ENCODE data around the gene SFXN3. TPM values are rescaled to one million over a fixed set of nuclear protein-coding genes. Genes with fewer than 3 reads are reported as not detected.

The SFXN3 gene
- total and polyA plus RNA-seq, 2 of the 13 experiments (the other 11 are each of a cell fraction or from before 2014, with no cell fraction given): 16.8 to 71.5 TPM

GRCh38 chr10:101018600-101019439 is 12.2 kb upstream of the SFXN3 start (continued):
- TF ChIP-seq ZNF597 (CRISPR knock-in tag; IDR thresholded peaks at IDR 0.05) (no peak), ZNF12 (CRISPR knock-in tag; IDR thresholded peaks at IDR 0.05) (peak; percentile 79), ZNF251 (CRISPR knock-in tag; IDR thresholded peaks at IDR 0.05) (no peak), SNAI1 (CRISPR knock-in tag; IDR thresholded peaks at IDR 0.05; ENCODE audit: borderline replicate concordance) (no peak), CBX5 (CRISPR knock-in tag; IDR thresholded peaks at IDR 0.05; ENCODE audit: borderline replicate concordance) (peak; percentile 53; the same call in 1 of the 2 replicates), RERE (CRISPR knock-in tag; IDR thresholded peaks at IDR 0.05; ENCODE audit: low read depth) (no peak), FOXP4 (CRISPR knock-in tag; IDR thresholded peaks at IDR 0.05) (no peak), ZNF570 (CRISPR knock-in tag; IDR thresholded peaks at IDR 0.05; ENCODE audit: borderline replicate concordance) (no peak), TARDBP (CRISPR knock-in tag; IDR thresholded peaks at IDR 0.05) (peak; percentile 76), ZNF577 (CRISPR knock-in tag; IDR thresholded peaks at IDR 0.05; ENCODE audit: borderline replicate concordance, low read depth) (no peak), CENPX (CRISPR knock-in tag; IDR thresholded peaks at IDR 0.05) (no peak), ZNF30 (CRISPR knock-in tag; IDR thresholded peaks at IDR 0.05) (no peak), AHR (CRISPR knock-in tag; IDR thresholded peaks at IDR 0.05) (peak; percentile 78; the same call in 1 of the 2 replicates), ZFX (CRISPR knock-in tag; IDR thresholded peaks at IDR 0.05; ENCODE audit: low read depth) (peak; percentile 76), MTF1 (CRISPR knock-in tag; IDR thresholded peaks at IDR 0.05) (no peak), POLR2A (IDR thresholded peaks at IDR 0.05; ENCODE audit: insufficient read depth in 1 of 2, low read depth in 2 of 2, low read length in 2 of 2) (no peak), FOXK2 (IDR thresholded peaks at IDR 0.05) (no peak), MAFF (IDR thresholded peaks at IDR 0.05; ENCODE audit: low read depth, low read length) (no peak), BRD4 (CRISPR knock-in tag; IDR thresholded peaks at IDR 0.05) (no peak), ZNF547 (CRISPR knock-in tag; IDR thresholded peaks at IDR 0.05) (0 out of 2 replicates have a peak, but pooled peaks have one; percentile 21), TBP (CRISPR knock-in tag; IDR thresholded peaks at IDR 0.05) (no peak)
- TF ChIP-seq, protein P1, sequence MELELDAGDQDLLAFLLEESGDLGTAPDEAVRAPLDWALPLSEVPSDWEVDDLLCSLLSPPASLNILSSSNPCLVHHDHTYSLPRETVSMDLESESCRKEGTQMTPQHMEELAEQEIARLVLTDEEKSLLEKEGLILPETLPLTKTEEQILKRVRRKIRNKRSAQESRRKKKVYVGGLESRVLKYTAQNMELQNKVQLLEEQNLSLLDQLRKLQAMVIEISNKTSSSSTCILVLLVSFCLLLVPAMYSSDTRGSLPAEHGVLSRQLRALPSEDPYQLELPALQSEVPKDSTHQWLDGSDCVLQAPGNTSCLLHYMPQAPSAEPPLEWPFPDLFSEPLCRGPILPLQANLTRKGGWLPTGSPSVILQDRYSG (CRISPR knock-in tag; IDR thresholded peaks at IDR 0.05): no peak
